Cardiac septum (tissue), 1 donor: ENCODE results near the gene STUM. TPM values are rescaled to one million over a fixed set of nuclear protein-coding genes. Genes with fewer than 3 reads are reported as not detected.
"Not testable (repeated sequence)": the region's sequence is repeated elsewhere in the genome, so short reads cannot be mapped to it uniquely, and the experiment has no call there.

Source experiments
- DNase-seq: peaks from one replicate; pipeline ENCODE4 v3.0.0-alpha.2; 2020; ENCODE audit warnings: low spot score
- intact Hi-C: fragments of 100-400 bp; cut with DNase I; formaldehyde crosslinking; loops from one replicate; pipeline ENCODE4 v1.14.0; 2022
- long read RNA-seq: library from polyadenylated mRNA; unstranded; transcript quantifications from one replicate; pipeline ENCODE4 v2.0.0, GENCODE V29; 2021
- total RNA-seq: library from RNA; stranded (reverse); fragmentation: NEBNext Ultra II Directional; extraction: Animal tissue kit (Norgen Biotek cat#: 25700); gene quantifications from one replicate; pipeline ENCODE4 v1.2.1, GENCODE V29; 2021
- donor health status: DM: no; HTN: no; CAD: no.

The STUM gene
- total RNA-seq = 0.78 TPM
- long read RNA-seq = 0 reads

GRCh38 chr1:226548256-226549093, at the start of gene STUM:
TSS of gene STUM (plus strand) at chr1:226548764. CDS start at chr1:226548905, 141 bp downstream.
- intact Hi-C loops = loop anchor here (5.0 to 10.0 kb wide), 2 partner anchors 186 to 279 kb away; partner anchors contain the start of gene ITPKB

GRCh38 chr1:226499699-226500098, 48.9 kb upstream of the STUM start:
- intact Hi-C loops, DNase-seq: not testable (repeated sequence)

More at GRCh38 chr1:226548256-226549093, at the start of gene STUM:
- no peak for DNase-seq

GRCh38 chr1:226506021-226506420, 42.5 kb upstream of the STUM start:
- DNase-seq = no peak
- intact Hi-C loops = no loop called here

GRCh38 chr1:226506921-226507320, 41.6 kb upstream of the STUM start:
- DNase-seq = no peak
- intact Hi-C loops = no loop called here

- DNase-seq = no peak
- intact Hi-C loops = no loop called here
Measured at GRCh38 chr1:226510453-226510852, 38.1 kb upstream of the STUM start.

- DNase-seq = no peak
- intact Hi-C loops = no loop called here
Measured at GRCh38 chr1:226511296-226511695, 37.3 kb upstream of the STUM start.

- intact Hi-C loops = no loop called here
- no peak for DNase-seq
Measured at GRCh38 chr1:226512076-226512728, 36.4 kb upstream of the STUM start.

GRCh38 chr1:226518375-226518774, 30.2 kb upstream of the STUM start:
- no peak for DNase-seq
- intact Hi-C loops = no loop called here

- no peak for DNase-seq
- intact Hi-C loops = no loop called here
Measured at GRCh38 chr1:226519135-226519534, 29.4 kb upstream of the STUM start.

GRCh38 chr1:226519716-226520598, 28.6 kb upstream of the STUM start:
- intact Hi-C loops = no loop called here
- DNase-seq = no peak

- no peak for DNase-seq
- intact Hi-C loops = no loop called here
Measured at GRCh38 chr1:226520640-226521355, 27.8 kb upstream of the STUM start.

- intact Hi-C loops = no loop called here
- no peak for DNase-seq
Measured at GRCh38 chr1:226523646-226524406, 24.7 kb upstream of the STUM start.

- no peak for DNase-seq
- intact Hi-C loops = no loop called here
Measured at GRCh38 chr1:226524547-226524946, 24.0 kb upstream of the STUM start.

GRCh38 chr1:226525750-226526149, 22.8 kb upstream of the STUM start:
- intact Hi-C loops = no loop called here
- DNase-seq = no peak

GRCh38 chr1:226526801-226527595, 21.6 kb upstream of the STUM start:
- DNase-seq = peak; percentile 69
- intact Hi-C loops = no loop called here

GRCh38 chr1:226529891-226530290, 18.7 kb upstream of the STUM start:
- intact Hi-C loops = loop anchor here (5.0 kb wide), 1 partner anchor 108 kb away; no protein-coding TSS in a partner anchor
- no peak for DNase-seq

GRCh38 chr1:226530591-226530990, 18.0 kb upstream of the STUM start:
- intact Hi-C loops = loop anchor here (5.0 kb wide), 1 partner anchor 108 kb away; no protein-coding TSS in a partner anchor
- DNase-seq = no peak
